Measurements from ENCODE around the gene CTRB1. TPM values are rescaled to one million over a fixed set of nuclear protein-coding genes. Genes with fewer than 3 reads are reported as not detected.
A peak's percentile ranks its signal among the peaks of the same experiment; 100 is the strongest.

CTRB1 gene
- total and polyA plus RNA-seq, 2 of the 13 experiments (the other 11 are each of a cell fraction or from before 2014, with no cell fraction given), result not detected

DNA sequence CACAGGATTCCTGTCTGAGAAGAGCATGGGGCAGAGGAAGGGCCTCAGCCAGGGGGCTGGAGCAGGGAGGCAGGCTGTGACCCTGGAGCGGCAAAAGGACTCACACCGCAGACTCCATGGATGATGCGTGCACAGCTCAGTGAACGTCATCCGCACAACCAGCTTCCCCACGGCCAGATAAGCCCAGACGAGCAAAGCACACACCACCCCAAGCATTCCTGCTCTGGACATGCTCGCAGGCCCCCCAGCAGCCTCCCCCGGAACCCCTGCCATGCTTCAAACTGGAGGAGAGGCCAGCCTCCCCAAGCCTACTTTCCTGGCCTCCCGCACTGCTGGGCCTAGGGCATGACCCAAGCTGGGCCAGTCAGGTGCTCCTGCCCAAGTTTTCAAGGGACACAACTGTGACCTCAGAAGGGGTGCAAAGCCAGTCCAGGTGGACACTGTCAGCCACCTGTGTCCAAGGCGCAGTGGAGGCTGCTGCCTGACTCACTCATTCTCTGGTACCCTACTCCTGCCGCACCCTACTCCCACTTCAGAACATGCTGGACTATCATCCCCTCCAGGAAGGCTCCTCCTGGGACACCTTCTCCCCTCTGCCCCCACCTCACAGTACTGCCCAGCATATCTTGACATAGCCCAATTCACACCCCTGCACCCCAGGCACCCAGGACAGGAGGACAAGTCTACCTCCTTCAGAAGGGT, 27.9 kb downstream of the CTRB1 start (continued):
- TF ChIP-seq, protein P1, sequence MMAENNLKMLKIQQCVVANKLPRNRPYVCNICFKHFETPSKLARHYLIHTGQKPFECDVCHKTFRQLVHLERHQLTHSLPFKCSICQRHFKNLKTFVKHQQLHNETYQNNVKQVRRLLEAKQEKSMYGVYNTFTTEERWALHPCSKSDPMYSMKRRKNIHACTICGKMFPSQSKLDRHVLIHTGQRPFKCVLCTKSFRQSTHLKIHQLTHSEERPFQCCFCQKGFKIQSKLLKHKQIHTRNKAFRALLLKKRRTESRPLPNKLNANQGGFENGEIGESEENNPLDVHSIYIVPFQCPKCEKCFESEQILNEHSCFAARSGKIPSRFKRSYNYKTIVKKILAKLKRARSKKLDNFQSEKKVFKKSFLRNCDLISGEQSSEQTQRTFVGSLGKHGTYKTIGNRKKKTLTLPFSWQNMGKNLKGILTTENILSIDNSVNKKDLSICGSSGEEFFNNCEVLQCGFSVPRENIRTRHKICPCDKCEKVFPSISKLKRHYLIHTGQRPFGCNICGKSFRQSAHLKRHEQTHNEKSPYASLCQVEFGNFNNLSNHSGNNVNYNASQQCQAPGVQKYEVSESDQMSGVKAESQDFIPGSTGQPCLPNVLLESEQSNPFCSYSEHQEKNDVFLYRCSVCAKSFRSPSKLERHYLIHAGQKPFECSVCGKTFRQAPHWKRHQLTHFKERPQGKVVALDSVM (CRISPR knock-in tag; IDR thresholded peaks at IDR 0.05), result peak; percentile 96
- TF ChIP-seq MTF1 (CRISPR knock-in tag; IDR thresholded peaks at IDR 0.05) (no peak), BRD4 (CRISPR knock-in tag; IDR thresholded peaks at IDR 0.05) (peak; percentile 72; the same call in 1 of the 2 replicates), SP140L (CRISPR knock-in tag; IDR thresholded peaks at IDR 0.05; ENCODE audit: borderline replicate concordance) (no peak), FUBP1 (CRISPR knock-in tag; IDR thresholded peaks at IDR 0.05; ENCODE audit: borderline replicate concordance) (no peak), ZNF496 (CRISPR knock-in tag; IDR thresholded peaks at IDR 0.05; ENCODE audit: insufficient replicate concordance) (no peak), ZNF101 (CRISPR knock-in tag; IDR thresholded peaks at IDR 0.05; ENCODE audit: borderline replicate concordance, low read depth) (no peak), NKX3-1 (CRISPR knock-in tag; IDR thresholded peaks at IDR 0.05) (no peak), HBP1 (CRISPR knock-in tag; IDR thresholded peaks at IDR 0.05; ENCODE audit: low read depth) (no peak), ZNF274 (CRISPR knock-in tag; IDR thresholded peaks at IDR 0.05) (0 out of 2 replicates have a peak, but pooled peaks have one; percentile 5), POLR2A (IDR thresholded peaks at IDR 0.05; ENCODE audit: insufficient read depth in 1 of 2, low read depth in 2 of 2, low read length in 2 of 2) (peak in 1 of 2 experiments; percentile 45; a peak in 2 of 4 replicates), ARNT2 (CRISPR knock-in tag; IDR thresholded peaks at IDR 0.05; ENCODE audit: low read depth) (0 out of 2 replicates have a peak, but pooled peaks have one; percentile 40), KLF9 (CRISPR knock-in tag; IDR thresholded peaks at IDR 0.05; ENCODE audit: low read depth) (no peak), E2F2 (CRISPR knock-in tag; IDR thresholded peaks at IDR 0.05; ENCODE audit: borderline replicate concordance) (no peak), RFXANK (CRISPR knock-in tag; IDR thresholded peaks at IDR 0.05) (no peak), ZNF710 (CRISPR knock-in tag; IDR thresholded peaks at IDR 0.05; ENCODE audit: borderline replicate concordance) (no peak), ARNTL (CRISPR knock-in tag; IDR thresholded peaks at IDR 0.05) (no peak), ZNF232 (CRISPR knock-in tag; IDR thresholded peaks at IDR 0.05; ENCODE audit: borderline replicate concordance) (0 out of 2 replicates have a peak, but pooled peaks have one; percentile 44), MXI1 (IDR thresholded peaks at IDR 0.05; ENCODE audit: borderline replicate concordance, low read depth, low read length) (no peak)
- TF ChIP-seq, protein P2, sequence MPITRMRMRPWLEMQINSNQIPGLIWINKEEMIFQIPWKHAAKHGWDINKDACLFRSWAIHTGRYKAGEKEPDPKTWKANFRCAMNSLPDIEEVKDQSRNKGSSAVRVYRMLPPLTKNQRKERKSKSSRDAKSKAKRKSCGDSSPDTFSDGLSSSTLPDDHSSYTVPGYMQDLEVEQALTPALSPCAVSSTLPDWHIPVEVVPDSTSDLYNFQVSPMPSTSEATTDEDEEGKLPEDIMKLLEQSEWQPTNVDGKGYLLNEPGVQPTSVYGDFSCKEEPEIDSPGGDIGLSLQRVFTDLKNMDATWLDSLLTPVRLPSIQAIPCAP (CRISPR knock-in tag; IDR thresholded peaks at IDR 0.05; ENCODE audit: low read depth), result no peak
